Effector memory CD4-positive, alpha-beta T cell (primary cell): Measurements from ENCODE around the gene CDH5.

Experiments used
- DNase-seq, 3 donors: peaks; one replicate each; pipeline ENCODE4 v3.0.0-alpha.2; 2020
- H3K27ac ChIP-seq: 2 replicates; pipeline ENCODE4 v1.7.0; 2013; ENCODE audit warnings: mild to moderate bottlenecking, low read length, moderate library complexity; ENCODE audit not compliant: insufficient read depth, poor library complexity, severe bottlenecking
- H3K27me3 ChIP-seq: replicated peaks from 2 replicates; pipeline ENCODE4 v1.7.0; 2013; ENCODE audit warnings: mild to moderate bottlenecking, low read length; ENCODE audit not compliant: insufficient read depth, control insufficient read depth, poor library complexity, severe bottlenecking
- H3K36me3 ChIP-seq: 2 replicates; pipeline ENCODE4 v1.7.0; 2013; ENCODE audit warnings: mild to moderate bottlenecking, low read length, moderate library complexity; ENCODE audit not compliant: control insufficient read depth, insufficient read depth
- H3K4me1 ChIP-seq: 2 replicates; pipeline ENCODE4 v1.7.0; 2013; ENCODE audit warnings: low read length, mild to moderate bottlenecking; ENCODE audit not compliant: control insufficient read depth, insufficient read depth, poor library complexity, severe bottlenecking
- H3K4me3 ChIP-seq: 2 replicates; pipeline ENCODE4 v1.7.0; 2013; ENCODE audit warnings: low read length, low read depth, mild to moderate bottlenecking; ENCODE audit not compliant: insufficient read depth, poor library complexity, severe bottlenecking
- H3K9me3 ChIP-seq: 2 replicates; pipeline ENCODE4 v1.7.0; 2013; ENCODE audit warnings: mild to moderate bottlenecking, low read length, moderate library complexity; ENCODE audit not compliant: control insufficient read depth

CDH5 gene

DNA sequence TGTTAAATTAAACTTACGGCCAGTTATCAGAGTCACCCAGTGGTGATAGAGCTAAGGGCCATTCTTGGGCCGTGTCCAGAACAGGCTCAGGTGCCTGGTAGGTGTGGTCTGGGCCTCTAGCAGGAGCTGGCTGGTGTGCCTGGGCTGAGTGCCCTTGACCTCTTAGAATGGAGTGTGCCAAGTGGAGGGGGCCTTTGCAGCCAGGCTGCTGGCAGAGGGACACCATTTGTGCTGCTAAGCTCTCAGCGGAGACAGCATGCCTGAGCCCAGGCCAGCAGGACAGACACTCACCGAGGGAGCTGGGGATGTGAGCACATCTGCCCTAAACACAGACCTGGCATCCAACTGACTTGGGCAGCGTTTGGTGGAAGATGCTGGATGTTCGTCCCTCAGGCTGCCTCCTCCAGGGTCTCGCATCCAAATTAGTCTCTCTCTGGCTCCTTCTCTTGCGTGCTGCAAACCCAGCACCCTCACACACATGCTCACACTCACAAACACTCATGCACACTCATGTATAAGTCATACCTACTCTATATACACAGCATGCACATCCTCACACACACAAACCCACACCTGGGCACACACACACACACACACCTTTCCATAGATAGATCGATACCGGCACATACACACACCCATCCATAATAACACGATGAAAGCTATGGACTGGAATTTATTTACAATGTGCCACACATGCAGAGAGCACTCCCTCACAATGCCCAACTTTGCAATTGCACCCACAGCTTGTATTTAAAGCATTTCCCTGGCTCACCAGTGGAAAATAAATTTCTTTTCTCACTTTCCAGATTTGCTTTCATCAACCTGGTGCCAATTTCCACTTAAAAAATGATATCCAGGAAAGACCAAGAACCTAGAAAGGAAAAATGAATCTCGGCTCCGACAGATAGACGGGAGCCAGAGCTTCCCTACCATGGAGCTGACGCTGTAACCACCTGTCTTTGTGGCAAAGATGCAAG lies 33.6 kb upstream of the CDH5 start:
- no peaks in the 10 kb centered on the region for H3K9me3 ChIP-seq
- no peaks in the 10 kb centered on the region for H3K36me3 ChIP-seq
- no peaks in the 10 kb centered on the region for H3K27me3 ChIP-seq
- no peak overlapping the region for H3K27ac ChIP-seq
- no peak for DNase-seq
- H3K4me1 ChIP-seq = no peaks in the 10 kb centered on the region
- H3K4me3 ChIP-seq = no peak overlapping the region

DNA sequence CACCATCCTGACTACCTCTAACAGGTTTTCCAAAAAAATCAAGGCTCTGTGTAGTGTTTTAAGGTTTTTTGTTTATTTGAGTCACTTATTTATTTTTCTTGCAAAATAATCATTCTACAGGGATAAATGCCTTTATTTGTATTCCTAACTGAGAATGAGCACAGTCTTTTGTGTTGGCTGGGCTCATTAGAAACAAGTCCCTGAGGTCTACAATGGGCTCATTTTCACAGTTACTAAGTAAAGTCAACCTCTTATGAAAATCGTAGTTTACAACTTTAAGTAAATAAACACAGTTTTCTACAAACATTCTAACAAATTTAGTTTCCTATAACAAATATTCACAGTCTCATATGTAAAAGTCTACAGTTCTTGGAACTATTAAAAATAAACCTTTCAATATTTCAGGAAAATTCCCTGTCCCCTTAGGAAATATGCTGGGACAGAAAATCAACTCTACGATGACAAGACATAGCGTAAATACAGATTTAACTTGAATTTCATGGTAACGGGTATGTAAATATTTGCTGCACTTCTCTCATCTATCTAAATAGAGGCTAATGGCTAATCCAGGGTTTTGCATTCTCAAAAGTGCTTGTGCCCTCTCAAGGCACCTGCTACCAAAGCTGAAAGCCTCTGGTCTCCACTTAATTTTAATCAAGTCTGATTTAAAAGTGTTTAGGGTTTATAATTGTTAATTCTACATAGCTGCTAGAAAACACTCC lies 31.5 kb upstream of the CDH5 start:
- no peak overlapping the region for H3K4me3 ChIP-seq
- no peak for DNase-seq
- no peaks in the 10 kb centered on the region for H3K27me3 ChIP-seq
- H3K9me3 ChIP-seq = no peaks in the 10 kb centered on the region
- H3K27ac ChIP-seq = no peak overlapping the region
- H3K36me3 ChIP-seq = no peaks in the 10 kb centered on the region
- no peaks in the 10 kb centered on the region for H3K4me1 ChIP-seq

DNA sequence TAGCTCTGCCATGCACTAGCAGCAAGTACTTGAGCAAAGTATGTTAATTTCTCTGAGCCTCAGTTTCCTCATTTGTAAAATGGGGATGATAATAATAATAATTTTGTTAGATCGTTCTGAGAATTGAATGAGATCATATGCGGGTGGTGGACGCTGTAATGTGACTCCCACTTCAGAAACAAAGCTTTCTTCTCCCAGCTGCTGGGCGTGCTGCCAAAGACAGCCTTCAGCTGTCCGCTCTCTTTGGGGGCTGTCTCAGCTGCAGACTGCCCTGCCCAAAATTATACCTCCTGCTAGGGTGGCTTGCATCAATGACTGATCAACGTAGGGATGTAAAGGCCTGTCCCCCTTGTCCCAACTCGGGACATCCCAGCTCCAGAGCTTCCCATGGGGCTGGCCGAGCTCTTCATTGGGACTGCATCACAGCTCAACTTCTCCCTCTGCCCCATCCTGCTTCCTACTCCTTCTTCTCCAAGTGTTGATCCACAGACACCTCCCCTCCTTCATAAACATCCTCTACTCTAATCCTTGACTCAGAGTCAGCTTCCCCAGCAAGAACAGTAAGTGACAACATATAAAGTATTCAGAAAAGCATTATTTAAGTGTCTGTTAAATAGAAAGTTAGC lies 30.7 kb upstream of the CDH5 start:
- no peaks in the 10 kb centered on the region for H3K36me3 ChIP-seq
- no peak overlapping the region for H3K27ac ChIP-seq
- no peak overlapping the region for H3K4me3 ChIP-seq
- no peak for DNase-seq
- H3K4me1 ChIP-seq = no peaks in the 10 kb centered on the region
- H3K27me3 ChIP-seq = no peaks in the 10 kb centered on the region
- H3K9me3 ChIP-seq = no peaks in the 10 kb centered on the region

GRCh38 chr16:66337463-66338188 lies 28.9 kb upstream of the CDH5 start:
- Histone ChIP-seq H3K4me1 (no peaks in the 10 kb centered on the region), H3K36me3 (no peaks in the 10 kb centered on the region), H3K27ac (no peak overlapping the region), H3K9me3 (no peaks in the 10 kb centered on the region), H3K27me3 (no peaks in the 10 kb centered on the region), H3K4me3 (no peak overlapping the region)
- no peak for DNase-seq

GRCh38 chr16:66342294-66342900 lies 24.1 kb upstream of the CDH5 start:
- no peak overlapping the region for H3K4me3 ChIP-seq
- no peaks in the 10 kb centered on the region for H3K36me3 ChIP-seq
- no peaks in the 10 kb centered on the region for H3K4me1 ChIP-seq
- no peak overlapping the region for H3K27ac ChIP-seq
- no peaks in the 10 kb centered on the region for H3K9me3 ChIP-seq
- DNase-seq = no peak
- H3K27me3 ChIP-seq = peaks cover 3% of the 10 kb centered on the region

GRCh38 chr16:66344533-66345145 lies 21.9 kb upstream of the CDH5 start:
- Histone ChIP-seq H3K9me3 (no peaks in the 10 kb centered on the region), H3K27ac (no peak overlapping the region), H3K4me3 (no peak overlapping the region), H3K27me3 (peaks cover 5% of the 10 kb centered on the region), H3K36me3 (no peaks in the 10 kb centered on the region), H3K4me1 (no peaks in the 10 kb centered on the region)
- no peak for DNase-seq

- no peaks in the 10 kb centered on the region for H3K4me1 ChIP-seq
- H3K4me3 ChIP-seq = no peak overlapping the region
- H3K36me3 ChIP-seq = no peaks in the 10 kb centered on the region
- no peak overlapping the region for H3K27ac ChIP-seq
- H3K9me3 ChIP-seq = no peaks in the 10 kb centered on the region
- peaks cover 5% of the 10 kb centered on the region for H3K27me3 ChIP-seq
- DNase-seq = no peak
Measured at GRCh38 chr16:66346221-66346620, 20.3 kb upstream of the CDH5 start.

- DNase-seq = no peak
- peaks cover 2% of the 10 kb centered on the region for H3K27me3 ChIP-seq
- no peaks in the 10 kb centered on the region for H3K9me3 ChIP-seq
- no peaks in the 10 kb centered on the region for H3K36me3 ChIP-seq
- H3K27ac ChIP-seq = no peak overlapping the region
- H3K4me1 ChIP-seq = no peaks in the 10 kb centered on the region
- H3K4me3 ChIP-seq = no peak overlapping the region
Measured at GRCh38 chr16:66352304-66352703, 14.2 kb upstream of the CDH5 start.

DNA sequence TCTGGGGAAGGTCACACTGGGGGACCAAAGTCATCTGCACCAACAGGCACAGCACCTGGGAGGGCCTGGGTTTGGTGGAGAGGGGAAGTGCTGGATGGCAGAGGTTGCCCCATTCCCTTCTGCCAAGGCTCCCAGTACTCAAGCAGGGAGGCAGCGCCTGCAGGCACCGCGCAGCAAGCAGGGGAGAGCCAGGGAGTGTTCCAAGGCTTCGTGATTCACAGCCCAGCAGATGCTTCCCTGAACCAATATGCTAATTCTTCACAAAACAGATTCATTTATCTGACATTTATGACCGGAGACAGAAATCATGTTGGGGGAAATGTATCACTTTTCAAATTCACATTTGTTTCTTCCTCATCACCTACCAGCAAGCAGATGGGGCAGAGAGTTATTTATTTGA lies 13.4 kb upstream of the CDH5 start:
- no peaks in the 10 kb centered on the region for H3K9me3 ChIP-seq
- DNase-seq = no peak
- peaks cover 2% of the 10 kb centered on the region for H3K27me3 ChIP-seq
- no peak overlapping the region for H3K27ac ChIP-seq
- no peak overlapping the region for H3K4me3 ChIP-seq
- H3K4me1 ChIP-seq = no peaks in the 10 kb centered on the region
- H3K36me3 ChIP-seq = no peaks in the 10 kb centered on the region
